Measurements from ENCODE around the gene P2RY14. TPM values are rescaled to one million over a fixed set of nuclear protein-coding genes. Genes with fewer than 3 reads are reported as not detected.

Gene P2RY14
- total RNA-seq, 1 experiment from 2014 or later: not detected

GRCh38 chr3:151216641-151217607 is 61.4 kb downstream of the P2RY14 start:
- peak; percentile 69 for DNase-seq (ENCODE audit: low read depth)

DNA sequence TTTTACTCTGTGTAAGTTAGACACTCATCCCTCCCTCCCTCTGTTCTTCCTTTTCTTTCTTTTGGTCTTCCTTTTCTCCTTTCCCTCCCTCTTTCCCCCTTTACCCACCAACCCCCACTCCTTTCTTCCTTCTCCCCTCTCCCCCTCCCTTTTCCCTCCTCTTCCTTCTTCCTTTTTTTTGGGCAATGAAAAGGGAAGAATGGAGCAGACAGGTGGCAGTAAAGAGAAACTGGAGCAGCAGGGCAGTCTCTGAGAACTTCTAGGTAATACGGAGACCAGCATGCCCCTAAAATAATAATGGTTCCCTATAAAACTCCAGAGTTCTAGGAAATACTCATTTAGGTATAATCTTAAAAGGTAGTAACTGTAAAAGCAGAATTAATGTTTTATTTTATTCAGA is 63.9 kb downstream of the P2RY14 start:
- DNase-seq (ENCODE audit: low read depth): no peak

DNA sequence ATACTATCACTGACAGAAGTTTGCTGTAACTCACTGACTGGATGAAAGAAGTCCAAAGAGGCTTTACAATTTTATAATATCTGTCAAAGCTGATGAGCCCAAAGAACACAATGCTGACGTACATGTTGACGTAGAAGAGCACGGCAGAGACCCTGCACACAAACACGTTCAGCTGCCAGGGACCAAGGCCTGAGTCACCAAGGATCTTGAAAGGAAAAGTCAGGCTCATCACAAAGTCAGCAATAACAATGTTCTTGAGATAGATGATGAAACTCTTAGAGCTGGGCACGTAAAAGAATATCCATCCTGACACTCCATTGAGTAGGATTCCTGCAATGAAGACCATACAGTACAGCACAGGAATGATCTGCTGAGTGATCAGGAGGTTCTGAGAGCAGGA is 64.5 kb downstream of the P2RY14 start:
- DNase-seq (ENCODE audit: low read depth): no peak

DNA sequence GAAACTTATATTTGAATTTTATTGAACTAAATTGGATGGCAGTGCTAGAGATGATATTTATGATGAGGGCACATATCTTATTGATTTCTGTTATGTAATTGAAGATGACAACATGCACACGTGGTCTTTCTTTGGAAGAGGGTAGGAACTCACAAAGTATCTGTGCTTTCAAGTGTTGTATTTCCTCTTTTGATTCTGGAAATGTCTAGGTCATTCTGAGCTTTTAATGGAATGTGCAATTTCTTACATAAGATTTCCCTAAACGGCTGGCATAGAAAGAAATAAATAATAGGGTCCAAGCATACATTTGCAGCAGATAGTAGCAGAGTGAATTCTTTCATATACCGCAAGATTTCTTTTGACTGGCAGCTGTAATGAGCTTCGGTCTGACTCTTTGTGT is 65.2 kb downstream of the P2RY14 start:
- DNase-seq (ENCODE audit: low read depth): no peak

DNA sequence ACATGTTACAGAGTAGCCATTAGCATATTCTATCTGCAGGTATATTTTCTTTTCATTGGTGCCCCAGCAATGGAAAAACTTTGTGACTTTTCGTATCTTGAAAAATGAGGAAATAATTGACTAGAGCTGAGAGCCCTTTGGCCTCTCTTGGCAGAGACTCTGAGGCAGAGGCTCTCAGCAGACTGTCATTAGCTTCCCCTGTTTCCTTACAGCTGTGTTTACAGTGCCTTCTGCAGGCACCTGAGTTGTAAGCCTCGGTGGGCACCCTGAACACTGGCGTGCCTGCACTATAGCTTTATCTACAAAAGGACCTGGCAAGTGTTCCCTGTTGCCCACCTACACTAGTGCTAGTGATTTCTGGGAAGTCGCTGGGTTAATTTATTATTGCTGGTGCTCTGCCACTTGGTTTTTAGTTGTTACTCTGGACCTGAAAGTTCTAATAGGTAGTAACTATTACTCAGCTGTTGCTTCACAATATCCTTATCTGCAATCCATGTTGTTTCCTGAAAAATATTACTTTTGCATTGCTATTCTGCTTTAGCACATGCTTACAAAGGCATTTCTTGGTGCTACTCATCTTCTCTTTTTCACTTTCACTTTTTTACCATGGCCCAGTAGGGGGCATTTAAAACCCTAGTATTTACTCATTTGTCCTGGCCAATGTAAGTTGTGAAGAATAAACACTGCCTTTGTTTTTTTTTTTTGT is 67.5 kb downstream of the P2RY14 start:
- DNase-seq (ENCODE audit: low read depth): no peak

DNA sequence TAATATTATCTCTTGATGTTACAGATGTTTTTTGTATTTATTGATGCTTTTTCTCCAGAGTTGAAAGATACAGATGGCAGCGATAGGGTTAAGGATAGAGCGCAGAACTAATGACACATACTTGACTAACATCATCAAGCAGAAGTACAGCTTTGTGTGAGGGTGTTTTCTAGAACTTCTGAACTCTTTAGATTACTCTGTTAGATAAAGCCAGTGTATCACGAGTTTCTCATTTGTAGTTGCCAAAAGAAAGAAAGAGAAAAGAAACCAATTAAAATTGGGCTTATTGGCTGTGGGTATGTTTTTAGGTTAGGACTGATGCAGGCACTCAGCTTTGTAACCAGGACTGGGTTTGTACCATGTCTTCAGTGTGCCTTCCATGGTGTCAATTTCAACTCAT is 68.7 kb downstream of the P2RY14 start:
- DNase-seq (ENCODE audit: low read depth): no peak

- no peak for DNase-seq (ENCODE audit: low read depth)
Measured at GRCh38 chr3:151206201-151206600, 72.1 kb downstream of the P2RY14 start.

DNA sequence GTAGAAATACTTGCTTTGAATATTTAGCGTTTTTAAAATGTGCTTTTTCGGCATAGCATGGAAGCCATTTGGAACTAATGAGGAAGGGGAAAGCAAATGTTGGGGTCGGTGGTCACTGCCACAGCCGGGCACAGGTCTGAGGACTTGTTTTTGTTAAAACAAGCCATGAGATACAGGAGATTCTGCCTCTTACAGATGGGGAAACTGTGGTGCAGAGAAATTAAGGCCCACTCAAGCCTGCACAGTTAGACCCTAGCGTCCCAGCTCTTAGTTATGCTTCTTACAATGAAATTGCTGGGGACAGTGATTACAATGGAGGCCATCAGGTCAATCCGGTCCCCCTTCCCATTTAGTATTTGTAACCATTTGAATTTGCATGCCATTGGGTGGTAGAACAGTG is 72.9 kb downstream of the P2RY14 start:
- no peak for DNase-seq (ENCODE audit: low read depth)

DNA sequence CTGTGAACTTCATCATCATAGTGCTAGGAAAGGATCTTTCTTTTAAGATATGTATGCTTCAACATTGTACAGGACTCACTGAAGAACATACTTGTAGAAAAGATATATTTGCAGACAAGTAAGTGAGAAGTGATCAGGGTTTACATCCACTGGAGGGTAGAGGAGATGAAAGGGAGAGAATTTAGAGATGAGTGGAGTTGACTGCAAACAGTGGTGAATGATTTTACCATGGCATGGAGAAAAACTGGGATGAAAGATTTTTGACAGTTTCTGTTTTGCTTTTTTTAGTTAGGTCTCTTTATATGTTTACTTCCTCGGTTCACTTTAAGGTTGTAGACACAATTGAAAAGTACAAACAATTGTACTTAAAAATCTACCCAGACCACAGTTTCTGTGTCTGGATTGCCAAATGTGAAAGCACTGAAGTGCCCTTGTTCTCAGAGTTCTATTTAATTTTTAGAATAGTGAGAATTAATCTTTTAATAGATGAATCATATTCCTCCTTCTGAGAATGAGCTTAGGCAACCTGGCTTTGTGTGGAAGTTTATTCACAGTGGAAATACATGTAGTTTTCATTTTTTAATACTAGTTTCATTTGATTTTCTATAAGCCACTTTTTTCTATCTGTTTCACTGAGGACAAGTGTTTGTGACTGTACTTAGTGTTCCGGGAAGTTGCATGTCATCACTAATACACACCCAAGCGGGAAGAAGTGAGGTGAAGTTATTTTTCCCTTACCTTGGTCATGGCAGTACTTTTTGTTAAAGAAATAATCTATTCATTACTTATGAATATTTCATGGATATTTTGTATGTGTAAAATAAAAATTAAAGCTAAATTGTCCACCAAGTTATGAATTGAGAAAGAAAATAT is 73.6 kb downstream of the P2RY14 start:
- DNase-seq (ENCODE audit: low read depth): no peak

GRCh38 chr3:151203051-151203420 is 75.3 kb downstream of the P2RY14 start, which contains the start of gene GPR171:
TSS of gene GPR171 (minus strand) at chr3:151203216. CDS start at chr3:151199386, 3,830 bp downstream.
- no peak for DNase-seq (ENCODE audit: low read depth)

GRCh38 chr3:151201051-151201730 is 77.2 kb downstream of the P2RY14 start:
- DNase-seq (ENCODE audit: low read depth): no peak

GRCh38 chr3:151200586-151200985 is 77.8 kb downstream of the P2RY14 start:
- no peak for DNase-seq (ENCODE audit: low read depth)

- DNase-seq (ENCODE audit: low read depth): peak; percentile 51
Measured at GRCh38 chr3:151199554-151200438, 78.5 kb downstream of the P2RY14 start.

DNA sequence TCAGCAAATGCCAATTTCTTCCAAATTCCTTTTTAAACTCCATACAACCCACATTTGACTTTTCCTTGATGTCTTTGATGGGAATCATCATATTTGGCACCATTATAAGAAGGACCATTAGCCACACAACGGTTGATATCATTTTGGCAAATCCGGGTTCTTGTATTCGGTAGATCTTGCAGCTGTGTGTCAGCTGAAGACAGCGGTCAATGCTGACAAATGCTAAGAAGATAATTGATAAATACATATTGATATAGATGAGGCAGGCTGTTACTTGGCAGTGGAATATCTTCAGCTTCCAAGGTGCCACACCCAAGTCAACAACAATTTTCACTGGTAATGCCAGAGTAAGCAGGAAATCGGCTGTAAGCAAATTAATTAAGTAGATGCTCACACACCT is 79.5 kb downstream of the P2RY14 start:
- no peak for DNase-seq (ENCODE audit: low read depth)

GRCh38 chr3:151197981-151198767 is 80.2 kb downstream of the P2RY14 start:
- no peak for DNase-seq (ENCODE audit: low read depth)

DNA sequence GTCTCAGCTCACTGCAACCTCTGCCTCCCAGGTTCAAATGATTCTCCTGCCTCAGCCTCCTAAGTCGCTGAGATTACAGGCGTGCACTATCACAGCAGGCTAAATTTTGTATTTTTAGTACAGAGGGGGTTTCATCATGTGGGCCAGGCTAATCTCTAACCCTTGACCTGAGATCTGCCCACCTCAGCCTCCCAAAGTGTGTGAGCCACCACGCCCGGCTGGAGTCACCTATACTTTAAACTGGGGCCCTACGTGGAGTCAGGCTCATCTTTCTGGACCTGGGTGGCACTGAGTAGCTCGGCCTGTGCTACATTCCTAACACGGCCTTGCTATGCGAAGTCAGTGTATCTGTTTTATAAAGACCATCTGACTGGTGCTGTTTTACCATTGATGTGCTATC is 81.1 kb downstream of the P2RY14 start:
- no peak for DNase-seq (ENCODE audit: low read depth)

DNA sequence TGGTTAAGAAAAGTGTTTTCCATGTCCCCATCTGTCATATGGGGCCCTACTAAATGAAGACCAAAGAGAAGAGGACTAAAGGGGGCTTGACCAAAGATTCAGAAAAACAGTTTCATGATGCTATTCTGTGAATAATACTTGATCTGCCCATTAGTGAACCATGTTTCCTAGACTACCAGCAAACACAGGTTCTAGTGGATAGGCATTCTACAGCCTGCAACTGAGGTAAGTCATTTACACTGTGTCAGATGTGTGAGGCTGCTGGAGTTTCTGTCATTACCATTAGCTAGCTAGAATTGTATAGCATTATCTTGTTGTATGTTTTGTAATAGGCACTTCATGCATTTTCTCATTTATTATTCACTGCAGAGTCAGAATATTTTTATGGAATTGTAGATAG is 81.9 kb downstream of the P2RY14 start:
- no peak for DNase-seq (ENCODE audit: low read depth)

- DNase-seq (ENCODE audit: low read depth): no peak
Measured at GRCh38 chr3:151195826-151196225, 82.5 kb downstream of the P2RY14 start.

DNA sequence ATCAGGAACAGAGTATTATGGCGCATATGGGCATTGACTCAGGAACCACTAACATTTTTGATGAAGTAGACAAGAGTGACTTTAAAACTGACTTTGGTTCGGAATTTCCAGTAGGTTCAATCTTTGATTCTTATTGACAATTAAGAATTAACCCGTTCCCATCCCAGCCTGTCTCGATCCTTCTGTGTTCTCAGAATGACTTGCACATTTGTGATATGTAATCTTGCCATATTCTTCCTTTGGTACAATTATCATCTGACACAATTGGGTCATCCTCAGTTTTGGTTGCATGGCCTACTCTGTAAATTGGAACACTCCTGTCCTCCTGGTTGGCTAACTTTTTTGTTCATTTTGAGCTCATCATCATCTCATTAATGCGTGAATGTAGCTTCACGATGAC is 85.8 kb downstream of the P2RY14 start:
- no peak for DNase-seq (ENCODE audit: low read depth)

DNA sequence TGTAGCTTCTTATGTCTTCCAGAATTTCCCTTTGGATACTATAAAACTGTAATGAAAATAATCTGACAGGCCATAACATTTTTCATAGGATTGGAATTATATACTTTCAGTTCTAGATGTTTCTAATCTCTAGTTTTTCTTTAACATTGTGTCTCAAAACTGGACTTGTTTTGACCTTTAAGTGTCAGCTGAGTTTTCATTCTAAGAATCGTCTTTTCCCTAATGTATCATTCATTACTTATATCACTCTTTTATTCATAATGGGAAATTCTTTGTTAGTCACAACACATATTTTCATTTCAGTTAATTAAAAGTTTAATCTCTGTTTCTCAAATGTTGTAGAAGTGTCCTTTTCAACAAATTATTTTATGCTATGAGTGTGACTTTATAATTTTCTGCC is 87.2 kb downstream of the P2RY14 start:
- DNase-seq (ENCODE audit: low read depth): no peak

Data from M059J (cell line).